ENCODE measurements around the gene TNIK.

The TNIK gene

DNA sequence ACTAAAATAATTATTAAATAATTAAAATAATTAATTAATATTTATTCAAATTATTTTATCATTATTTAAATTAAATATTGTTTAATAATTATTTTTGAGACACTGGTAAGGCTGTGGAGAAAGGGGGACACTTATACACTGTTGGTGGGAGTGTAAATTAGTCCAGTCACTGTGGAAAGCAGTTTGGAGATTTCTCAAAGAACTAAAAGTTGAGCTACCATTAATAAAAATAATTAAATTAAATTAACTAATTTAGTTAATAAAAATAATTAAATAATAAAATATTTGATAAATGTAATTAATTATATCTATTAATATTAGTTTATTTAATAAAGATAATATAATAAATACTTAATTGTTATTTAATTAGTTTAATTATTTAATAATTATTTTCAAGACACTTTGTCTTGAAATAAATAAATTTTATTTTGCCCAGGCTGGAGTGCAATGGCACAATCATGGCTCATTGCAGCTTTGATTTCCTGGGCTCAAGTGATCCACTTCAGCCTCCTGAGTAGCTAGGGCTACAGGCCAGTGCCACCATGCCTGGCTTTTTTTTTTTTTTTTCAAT lies 16.4 kb upstream of the TNIK start:
- in situ Hi-C loops (cut with HindIII; ENCODE audit: low pct_ligation_motif_present, low pct_unique_long_range_greater_than_20kb, low sequenced_read_pairs) = no loop called here
- no peak for DNase-seq

DNA sequence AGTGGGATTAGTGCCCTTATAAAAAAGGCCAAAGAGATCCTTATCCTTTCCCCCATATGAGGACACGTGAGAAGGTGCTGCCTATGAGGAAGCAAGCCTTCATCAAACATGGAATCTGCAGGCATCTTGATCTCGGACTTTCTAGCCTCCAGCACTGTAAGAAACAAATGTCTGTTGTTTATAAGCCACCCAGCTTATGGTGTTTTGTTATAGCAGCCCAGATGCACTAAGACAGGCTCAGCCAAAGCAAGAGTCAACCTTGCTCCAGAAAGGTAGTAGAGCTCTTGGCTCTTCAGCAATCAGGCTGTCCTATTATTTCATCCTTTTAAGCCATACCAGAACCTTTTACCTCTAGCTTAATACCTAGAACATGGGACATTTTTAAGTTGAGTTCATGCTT lies 12.3 kb upstream of the TNIK start:
- in situ Hi-C loops (cut with HindIII; ENCODE audit: low pct_ligation_motif_present, low pct_unique_long_range_greater_than_20kb, low sequenced_read_pairs) = no loop called here
- no peak for DNase-seq

DNA sequence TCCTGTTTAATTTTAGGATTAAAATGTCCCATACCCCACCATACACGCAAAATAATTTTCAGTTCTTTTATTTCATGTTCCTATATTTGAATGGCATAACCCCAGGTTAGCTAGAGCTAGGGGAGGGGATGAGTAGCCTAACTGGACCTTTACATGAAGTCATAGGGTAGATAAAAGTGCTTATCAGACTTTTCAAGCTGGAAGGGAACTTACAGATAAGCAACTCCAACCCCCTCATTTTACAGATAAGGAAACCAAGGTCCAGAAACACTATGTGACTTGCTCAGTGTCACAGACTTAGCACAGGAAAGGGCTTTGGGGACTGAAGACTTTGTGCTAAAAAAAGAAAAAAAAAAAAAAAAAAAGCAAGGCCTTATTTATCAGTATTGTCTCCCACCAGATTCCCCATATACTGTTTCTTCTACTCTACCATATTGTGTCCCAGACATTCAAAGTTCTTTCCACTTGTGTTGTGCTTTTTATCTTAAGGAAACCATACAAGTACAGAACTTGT lies 10.6 kb upstream of the TNIK start:
- no peak for DNase-seq
- in situ Hi-C loops (cut with HindIII; ENCODE audit: low pct_ligation_motif_present, low pct_unique_long_range_greater_than_20kb, low sequenced_read_pairs) = no loop called here

DNA sequence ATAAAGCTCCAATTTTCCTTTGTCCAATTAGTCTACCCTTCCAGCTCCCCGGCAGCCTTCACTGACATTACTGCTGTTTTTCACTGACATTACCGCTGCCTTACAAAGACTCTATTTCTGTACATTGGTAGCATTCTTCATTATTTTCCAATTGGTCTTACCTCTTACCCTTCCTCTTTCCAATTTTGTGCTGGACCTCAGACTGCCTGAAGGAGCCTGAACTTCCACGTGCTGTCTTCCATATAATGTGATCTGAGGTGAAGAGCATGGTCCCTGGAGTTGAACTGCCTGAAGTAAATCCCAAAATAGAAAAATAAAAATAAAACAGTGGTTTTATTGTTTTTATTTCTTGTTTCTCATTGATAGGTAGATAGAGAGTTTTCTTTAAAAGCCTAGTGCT lies 9.2 kb upstream of the TNIK start:
- in situ Hi-C loops (cut with HindIII; ENCODE audit: low pct_ligation_motif_present, low pct_unique_long_range_greater_than_20kb, low sequenced_read_pairs) = no loop called here

DNA sequence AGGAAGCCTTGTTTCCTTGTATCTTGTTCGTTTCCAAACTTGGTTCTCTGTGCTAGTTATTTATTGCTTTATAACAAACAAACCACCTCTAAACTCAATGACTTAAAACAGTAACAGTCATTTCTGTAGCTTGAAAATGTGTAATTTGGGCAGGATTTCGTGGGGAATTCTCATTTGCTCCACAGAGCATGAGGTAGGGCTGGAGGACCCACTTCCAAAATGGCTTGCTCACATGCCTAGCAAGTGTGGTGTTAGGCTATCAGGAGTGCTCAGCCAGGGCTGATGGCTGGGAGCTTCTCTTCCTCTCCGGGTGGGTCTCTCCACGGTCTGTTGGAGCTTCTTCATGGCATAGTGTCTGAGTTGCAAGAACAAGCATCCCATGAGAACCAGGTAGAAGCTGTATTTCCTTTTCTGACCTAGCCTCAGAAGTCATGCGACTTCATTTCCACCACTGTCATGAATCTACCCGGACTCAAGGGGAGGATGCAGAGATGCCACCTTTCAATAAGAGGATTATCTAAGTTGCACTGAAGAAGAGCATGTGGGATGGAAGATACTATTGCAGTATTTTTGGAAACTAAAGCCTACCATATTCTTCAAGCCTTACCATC lies 8.2 kb upstream of the TNIK start:
- no peak for DNase-seq
- in situ Hi-C loops (cut with HindIII; ENCODE audit: low pct_ligation_motif_present, low pct_unique_long_range_greater_than_20kb, low sequenced_read_pairs) = no loop called here

More for the DNA sequence above, 9.2 kb upstream of the TNIK start:
- DNase-seq = no peak

GRCh38 chr3:171465763-171466162 lies 5.6 kb upstream of the TNIK start:
- in situ Hi-C loops (cut with HindIII; ENCODE audit: low pct_ligation_motif_present, low pct_unique_long_range_greater_than_20kb, low sequenced_read_pairs) = no loop called here
- no peak for DNase-seq

GRCh38 chr3:171464462-171464861 lies 4.3 kb upstream of the TNIK start:
- in situ Hi-C loops (cut with HindIII; ENCODE audit: low pct_ligation_motif_present, low pct_unique_long_range_greater_than_20kb, low sequenced_read_pairs) = no loop called here
- DNase-seq = no peak

DNA sequence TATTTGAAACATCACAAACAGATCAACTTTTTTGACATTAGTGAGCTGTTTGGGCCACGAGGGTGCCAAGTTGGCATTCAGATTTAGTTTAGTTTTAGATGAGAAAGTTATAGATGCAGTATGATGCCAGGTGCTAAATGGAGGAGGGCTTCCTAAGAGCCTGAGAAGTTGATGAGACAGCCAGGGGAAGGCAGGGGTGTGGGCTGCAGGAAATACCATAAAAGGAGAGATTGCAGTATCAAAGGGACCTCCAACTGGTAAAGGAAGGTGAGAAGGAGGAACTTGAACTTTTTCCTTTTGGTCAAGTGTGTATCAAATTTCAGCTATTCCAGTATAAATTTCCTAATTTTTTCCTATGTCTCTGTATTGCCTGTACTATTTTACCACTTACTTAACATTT lies 2.0 kb upstream of the TNIK start:
- DNase-seq = no peak
- in situ Hi-C loops (cut with HindIII; ENCODE audit: low pct_ligation_motif_present, low pct_unique_long_range_greater_than_20kb, low sequenced_read_pairs) = no loop called here

- in situ Hi-C loops (cut with HindIII; ENCODE audit: low pct_ligation_motif_present, low pct_unique_long_range_greater_than_20kb, low sequenced_read_pairs) = no loop called here
- no peak for DNase-seq
These were observed 1.3 kb upstream of the TNIK start for GRCh38 chr3:171461525-171461917.

- peak; percentile 74 for DNase-seq
- in situ Hi-C loops (cut with HindIII; ENCODE audit: low pct_ligation_motif_present, low pct_unique_long_range_greater_than_20kb, low sequenced_read_pairs) = no loop called here
These were observed 720 bp upstream of the TNIK start for GRCh38 chr3:171460725-171461524.

DNA sequence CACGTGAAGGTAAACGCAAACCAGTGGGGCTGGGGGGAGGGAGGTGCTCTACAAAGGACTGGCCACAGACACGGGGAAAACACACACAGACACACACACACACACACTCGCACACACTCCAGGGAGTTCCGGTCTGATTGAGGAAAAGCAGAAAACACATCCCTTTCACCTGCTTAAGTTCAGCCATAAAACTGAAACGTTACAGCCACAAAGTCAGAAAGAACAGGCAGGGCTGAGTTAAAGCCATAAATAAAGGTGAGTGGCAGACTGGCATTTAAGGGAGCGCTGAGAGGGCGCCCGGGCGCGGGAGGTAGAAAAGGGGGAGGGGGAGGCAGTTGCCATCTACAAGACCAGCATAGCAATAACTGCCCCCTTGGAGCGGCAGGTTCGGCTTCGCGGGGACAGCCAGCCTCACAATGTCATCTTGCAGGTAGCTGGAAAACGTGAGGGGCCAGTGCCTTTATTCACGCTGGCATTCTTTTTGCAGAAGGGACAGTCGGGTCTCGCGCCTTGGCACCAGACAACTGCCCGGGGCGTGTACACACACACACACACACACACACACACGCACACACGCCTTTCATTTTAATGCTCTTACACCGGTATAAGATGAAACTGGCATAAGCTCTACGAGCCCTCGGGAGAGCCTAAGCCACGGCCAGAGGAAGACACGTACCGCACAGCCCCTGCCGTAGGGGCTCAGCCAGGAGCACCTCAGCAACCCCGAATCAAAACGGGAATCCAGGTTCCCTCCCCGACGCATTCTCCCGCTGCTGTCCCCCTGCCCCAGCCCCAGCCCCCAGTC lies 866 bp downstream of the TNIK start:
- peak; percentile 35 for DNase-seq

DNA sequence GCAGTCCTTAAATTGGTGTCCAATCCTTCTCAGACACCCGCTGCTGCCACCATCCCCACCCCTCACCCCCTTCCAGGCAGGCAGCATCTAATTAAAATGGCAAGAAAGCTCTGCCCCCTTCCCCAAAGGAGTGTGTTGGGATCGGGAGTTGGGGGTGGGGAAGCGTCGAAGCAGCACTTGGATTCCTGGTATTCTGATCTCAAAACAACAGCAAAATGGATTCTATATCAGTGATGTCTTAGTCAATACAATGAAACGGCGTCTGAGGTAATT lies 1.4 kb downstream of the TNIK start:
- in situ Hi-C loops (cut with HindIII; ENCODE audit: low pct_ligation_motif_present, low pct_unique_long_range_greater_than_20kb, low sequenced_read_pairs) = no loop called here
- DNase-seq = no peak

More for the DNA sequence above, 866 bp downstream of the TNIK start:
- in situ Hi-C loops (cut with HindIII; ENCODE audit: low pct_ligation_motif_present, low pct_unique_long_range_greater_than_20kb, low sequenced_read_pairs) = no loop called here

DNA sequence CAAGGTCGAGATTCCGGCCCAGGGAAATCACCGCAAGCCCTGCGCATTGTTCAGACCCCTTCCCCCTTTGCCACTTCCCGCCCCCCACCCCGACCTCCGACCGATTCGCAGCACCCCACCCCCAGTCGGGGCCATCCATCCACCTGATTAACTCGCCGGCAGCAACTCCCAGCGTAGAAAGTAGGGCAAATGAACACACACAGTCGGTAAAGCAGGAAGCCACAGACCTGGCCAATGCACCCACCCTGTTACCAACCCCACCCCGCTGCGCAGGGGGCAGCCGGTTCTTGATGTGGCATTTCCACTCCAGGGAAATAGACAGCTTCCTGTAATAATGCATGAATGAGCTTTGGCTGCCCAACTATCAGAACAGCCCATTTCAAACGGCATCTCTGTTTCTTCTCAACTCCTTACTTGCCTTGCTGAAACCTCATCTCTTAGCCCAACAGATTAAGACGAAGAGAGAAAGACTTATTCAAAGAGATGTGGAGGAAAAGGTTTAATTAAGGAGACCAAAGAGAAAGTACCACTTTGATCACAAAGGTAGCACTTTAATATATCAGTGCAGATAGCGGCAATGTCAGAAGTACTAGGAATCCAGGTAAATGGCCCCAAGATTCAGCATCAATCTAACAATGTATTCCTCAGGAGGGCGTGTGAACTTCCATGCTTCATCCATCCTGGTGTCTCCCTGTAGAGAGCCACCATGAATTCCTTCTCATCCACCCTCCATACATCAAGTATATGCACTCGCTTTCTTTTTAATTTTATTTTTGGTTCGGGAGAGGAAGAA lies 1.9 kb downstream of the TNIK start:
- peak; percentile 40 for DNase-seq
- in situ Hi-C loops (cut with HindIII; ENCODE audit: low pct_ligation_motif_present, low pct_unique_long_range_greater_than_20kb, low sequenced_read_pairs) = no loop called here

GRCh38 chr3:171457607-171458061 lies 2.6 kb downstream of the TNIK start:
- no peak for DNase-seq
- in situ Hi-C loops (cut with HindIII; ENCODE audit: low pct_ligation_motif_present, low pct_unique_long_range_greater_than_20kb, low sequenced_read_pairs) = no loop called here

- in situ Hi-C loops (cut with HindIII; ENCODE audit: low pct_ligation_motif_present, low pct_unique_long_range_greater_than_20kb, low sequenced_read_pairs) = no loop called here
- no peak for DNase-seq
These were observed 3.2 kb downstream of the TNIK start for GRCh38 chr3:171456765-171457606.

GRCh38 chr3:171455603-171456550 lies 4.3 kb downstream of the TNIK start:
- DNase-seq = no peak
- in situ Hi-C loops (cut with HindIII; ENCODE audit: low pct_ligation_motif_present, low pct_unique_long_range_greater_than_20kb, low sequenced_read_pairs) = no loop called here

DNA sequence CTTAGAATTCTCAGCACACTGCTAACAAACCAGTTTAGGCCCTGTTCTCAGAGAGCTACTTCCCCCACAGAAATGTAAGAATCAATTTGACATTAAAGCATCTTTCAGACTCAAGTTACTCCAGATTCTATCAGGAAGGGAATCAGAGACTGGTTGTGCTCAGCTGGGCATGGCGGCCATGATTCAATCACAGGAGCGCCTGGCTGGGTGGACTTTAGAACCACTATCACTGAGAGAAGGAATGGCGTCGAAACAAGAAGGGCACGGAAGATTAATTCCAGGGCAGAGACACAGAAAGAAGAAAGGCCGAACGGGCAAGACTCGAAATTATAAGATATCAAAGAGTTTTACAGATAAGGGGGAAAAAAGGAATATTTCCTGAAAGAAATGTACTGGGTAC lies 6.2 kb downstream of the TNIK start:
- DNase-seq = peak; percentile 50
- in situ Hi-C loops (cut with HindIII; ENCODE audit: low pct_ligation_motif_present, low pct_unique_long_range_greater_than_20kb, low sequenced_read_pairs) = no loop called here

Data from ACHN (cell line).